GM18858 (cell line): Measurements from ENCODE around the gene RNF39.
"Not testable (repeated sequence)": the region's sequence is repeated elsewhere in the genome, so short reads cannot be mapped to it uniquely, and the experiment has no call there.

Experiments
- ATAC-seq: cut with Tn5 transposase; IDR thresholded peaks from one replicate; pipeline ENCODE4 v1.9.1; 2021; ENCODE audit not compliant: unreplicated experiment

The RNF39 gene

DNA sequence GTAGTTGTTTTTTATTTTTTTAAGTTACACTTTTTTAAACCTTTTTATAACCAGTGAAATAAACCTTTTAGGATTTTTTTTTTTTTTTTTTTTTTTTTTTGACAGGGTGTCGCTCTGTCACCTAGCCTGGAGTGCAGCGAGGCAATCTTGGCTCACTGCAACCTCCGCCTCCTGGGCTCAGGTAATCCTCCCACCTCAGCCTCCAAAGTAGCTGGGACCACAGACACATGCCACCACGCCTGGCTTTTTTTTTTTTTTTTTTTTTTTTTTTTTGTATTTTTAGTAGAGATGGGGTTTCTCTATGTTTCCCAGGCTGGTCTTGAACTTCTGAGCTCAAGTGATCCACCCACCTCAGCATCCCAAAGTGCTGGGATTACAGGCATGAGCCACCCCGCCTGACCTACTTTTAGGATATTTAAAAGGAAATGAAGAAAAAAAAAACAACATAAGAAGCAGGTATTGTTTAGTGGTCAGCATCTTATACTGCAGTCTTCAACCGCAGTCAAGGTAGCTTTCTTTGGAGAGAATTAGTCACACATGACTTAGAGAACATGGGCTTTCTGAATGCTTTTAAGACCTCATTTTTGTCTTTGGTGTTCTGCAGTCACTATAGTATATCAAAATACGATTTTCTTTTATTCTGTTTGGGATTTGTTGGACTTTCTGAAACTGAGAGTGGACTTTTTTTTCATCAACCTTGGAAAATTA lies 12.9 kb downstream of the RNF39 start:
- no peak for ATAC-seq

GRCh38 chr6:30061858-30062458 lies 13.6 kb downstream of the RNF39 start:
- no peak for ATAC-seq

DNA sequence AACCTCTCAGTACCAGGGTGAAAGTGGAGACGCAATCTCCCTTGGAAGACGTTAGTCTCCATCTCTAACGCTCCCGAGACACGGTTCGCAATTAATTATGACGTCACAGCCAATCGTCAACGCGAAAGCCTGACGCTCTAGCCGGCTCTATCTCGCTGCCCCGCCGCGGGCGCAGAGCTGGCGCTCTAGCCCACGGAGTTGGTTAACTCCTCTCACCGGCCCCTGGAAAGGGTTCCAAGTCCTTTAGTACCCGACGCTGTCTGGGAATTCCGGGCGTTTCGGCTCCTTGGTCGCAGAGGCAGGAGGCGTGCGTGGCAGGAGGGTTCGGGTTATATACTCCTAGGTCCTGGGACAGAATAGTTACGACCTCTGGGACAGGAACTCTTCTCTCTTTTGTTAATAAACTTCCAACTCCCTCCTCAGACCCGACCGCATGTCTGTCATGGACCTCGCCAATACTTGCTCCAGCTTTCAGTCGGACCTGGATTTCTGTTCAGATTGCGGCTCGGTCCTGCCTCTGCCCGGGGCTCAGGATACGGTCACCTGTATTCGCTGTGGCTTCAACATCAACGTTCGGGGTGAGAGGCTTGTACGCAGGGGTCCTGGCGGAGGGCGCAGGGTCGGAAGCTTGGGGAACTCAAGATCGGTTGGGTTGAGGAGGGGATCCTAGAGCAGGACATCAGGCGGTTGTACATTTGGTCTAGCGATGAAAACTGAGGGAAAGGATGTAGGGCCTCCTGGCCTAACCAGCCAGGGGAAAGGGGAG lies 14.3 kb downstream of the RNF39 start, which contains the start of gene POLR1H:
POLR1H (plus strand) TSS at position 174 of the 766 bp plus-strand sequence; CDS start at position 434, 260 bp downstream.
- ATAC-seq = peak; percentile 74

GRCh38 chr6:30060606-30061091 lies 14.9 kb downstream of the RNF39 start:
- no peak for ATAC-seq

- ATAC-seq = no peak
These were observed 20.1 kb downstream of the RNF39 start for GRCh38 chr6:30055513-30055912.

- no peak for ATAC-seq
These were observed 21.9 kb downstream of the RNF39 start for GRCh38 chr6:30053682-30054081.

DNA sequence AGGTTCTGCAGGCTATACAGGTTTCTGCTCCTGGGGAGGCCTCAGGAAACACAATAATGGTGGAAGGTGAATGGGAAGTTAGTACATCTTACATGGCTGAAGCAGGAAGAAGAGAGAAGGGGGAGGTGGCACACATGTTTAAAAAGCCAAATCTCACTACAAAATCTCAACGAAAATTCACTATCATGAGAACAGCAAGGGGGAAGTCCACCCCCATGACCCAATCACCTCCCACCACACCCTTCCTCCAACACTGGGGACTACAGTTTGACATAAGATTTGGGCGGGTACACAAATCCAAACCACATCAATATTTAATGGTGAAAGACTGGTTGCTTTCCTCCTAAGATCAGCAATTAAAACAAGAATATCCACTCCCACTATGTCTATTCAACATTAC lies 28.3 kb downstream of the RNF39 start:
- ATAC-seq = no peak

- ATAC-seq = no peak
These were observed 30.9 kb downstream of the RNF39 start for GRCh38 chr6:30044630-30045029.

DNA sequence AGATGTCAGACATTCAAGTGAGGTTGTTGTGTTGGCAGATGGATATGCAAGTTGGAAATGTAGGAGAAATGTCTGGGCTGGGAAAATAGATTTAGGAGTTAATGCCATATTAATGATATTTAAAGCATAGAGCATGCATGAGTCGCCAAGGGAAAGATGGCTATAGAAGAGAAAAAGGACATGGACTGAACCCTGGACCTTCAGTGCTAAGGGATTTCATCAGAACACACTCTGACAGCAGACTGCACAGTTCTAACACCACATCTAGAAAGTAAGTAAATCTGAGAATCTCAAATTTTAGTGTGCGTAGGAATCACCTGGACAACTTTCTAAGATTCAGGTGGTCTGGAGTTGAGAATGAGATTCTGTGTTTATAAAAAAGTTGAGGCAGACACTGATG lies 31.8 kb downstream of the RNF39 start:
- ATAC-seq = no peak

GRCh38 chr6:30042914-30043313 lies 32.7 kb downstream of the RNF39 start:
- no peak for ATAC-seq

- ATAC-seq = no peak
These were observed 33.1 kb downstream of the RNF39 start for GRCh38 chr6:30042476-30042875.

- ATAC-seq = no peak
These were observed 33.7 kb downstream of the RNF39 start for GRCh38 chr6:30041821-30042220.

GRCh38 chr6:30041221-30041620 lies 34.3 kb downstream of the RNF39 start:
- ATAC-seq = no peak

- ATAC-seq = no peak
These were observed 38.3 kb downstream of the RNF39 start for GRCh38 chr6:30037182-30037788.

- no peak for ATAC-seq
These were observed 39.8 kb downstream of the RNF39 start for GRCh38 chr6:30035784-30036183.

GRCh38 chr6:30033440-30033839 lies 42.1 kb downstream of the RNF39 start:
- not testable (repeated sequence) for ATAC-seq

DNA sequence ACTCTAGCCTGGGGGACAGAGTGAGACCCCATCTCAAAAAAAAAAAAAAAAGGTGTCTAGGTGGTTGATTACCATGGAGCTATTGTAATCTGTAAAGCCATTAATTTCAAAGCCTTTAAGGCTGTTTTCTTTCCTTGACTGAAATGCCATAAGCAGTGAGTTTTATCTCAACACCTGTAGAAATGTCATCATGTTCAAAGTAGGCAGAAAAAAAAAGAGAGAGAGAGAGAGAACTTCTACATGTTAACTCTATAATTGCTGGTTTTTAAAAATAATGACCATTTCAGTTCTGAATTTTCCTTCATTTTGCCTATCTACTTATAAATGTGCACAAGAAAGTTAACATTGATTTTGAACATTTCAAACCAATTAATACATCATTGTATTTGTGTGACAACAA lies 44.2 kb downstream of the RNF39 start:
- ATAC-seq = no peak

DNA sequence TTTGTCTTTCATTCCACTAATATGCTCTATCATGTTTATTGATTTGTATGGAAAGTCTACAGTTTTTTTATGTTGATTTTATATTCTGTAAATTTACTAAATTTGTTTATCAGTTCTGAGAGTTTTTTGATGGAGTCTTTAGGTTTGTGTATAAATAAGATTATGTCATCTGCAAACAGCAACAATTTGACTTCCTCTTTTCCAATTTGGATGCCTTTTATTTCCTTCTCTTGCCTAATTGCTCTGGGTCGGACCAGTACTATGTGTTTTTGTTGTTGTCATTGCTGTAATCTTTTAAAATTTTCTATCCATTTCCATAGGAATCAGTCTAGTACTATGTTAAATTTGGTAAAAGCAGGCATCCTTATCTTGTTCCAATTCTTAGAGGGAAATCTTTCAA lies 46.0 kb downstream of the RNF39 start:
- no peak for ATAC-seq

GRCh38 chr6:30025186-30025585 lies 50.4 kb downstream of the RNF39 start:
- no peak for ATAC-seq

DNA sequence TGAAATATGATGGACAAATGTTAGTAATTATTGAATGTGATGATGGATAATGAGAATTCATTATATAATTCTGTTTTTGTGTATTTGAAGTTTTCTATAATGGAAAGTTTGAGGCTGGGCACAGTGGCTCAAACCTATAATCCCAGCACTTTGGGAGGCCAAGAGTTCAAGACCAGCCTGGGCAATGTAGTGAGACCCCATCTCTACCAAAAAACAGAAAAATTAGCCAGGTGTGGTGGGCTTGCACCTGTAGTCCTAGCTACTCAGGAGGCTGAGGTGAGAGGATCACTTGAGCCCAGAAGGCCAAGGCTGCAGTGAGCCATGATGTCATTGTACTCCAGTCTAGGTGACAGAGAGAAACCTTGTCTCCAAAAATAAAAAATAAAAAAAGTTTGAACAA lies 52.9 kb downstream of the RNF39 start:
- ATAC-seq = not testable (repeated sequence)

- ATAC-seq = no peak
These were observed 53.4 kb downstream of the RNF39 start for GRCh38 chr6:30022189-30022588.
